Nucleus accumbens (tissue), 56 donors: ENCODE results near the gene NOS1AP.

Experiments used
- DNase-seq, 56 donors: peaks; one replicate each; lab custom pipeline; 2025; lab: John Stamatoyannopoulos, UW

Gene NOS1AP

GRCh38 chr1:162353702-162354101 is 284.2 kb downstream of the NOS1AP start:
- no peak for DNase-seq

GRCh38 chr1:162357681-162358266 is 288.3 kb downstream of the NOS1AP start:
- DNase-seq = no peak

DNA sequence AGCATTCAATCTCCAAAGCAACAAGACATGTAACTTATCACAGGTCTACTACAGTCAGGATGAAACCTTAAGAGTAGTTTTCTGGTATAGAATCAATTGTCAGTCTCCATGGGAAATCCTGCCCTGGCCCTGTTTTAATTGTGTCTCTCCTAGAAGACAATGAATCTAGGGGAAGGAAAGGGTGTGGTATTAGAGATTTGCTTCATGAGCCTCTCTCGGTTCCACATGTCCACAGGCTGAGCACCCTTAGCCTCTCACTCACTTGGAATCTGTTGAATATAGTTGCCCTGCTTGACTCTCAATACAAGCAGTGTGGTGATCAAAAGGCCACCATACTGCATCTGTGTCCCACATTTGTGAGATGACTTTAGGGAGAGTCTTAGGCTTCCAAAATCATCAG is 289.4 kb downstream of the NOS1AP start:
- no peak for DNase-seq

GRCh38 chr1:162359523-162360236 is 290.2 kb downstream of the NOS1AP start:
- no peak for DNase-seq

DNA sequence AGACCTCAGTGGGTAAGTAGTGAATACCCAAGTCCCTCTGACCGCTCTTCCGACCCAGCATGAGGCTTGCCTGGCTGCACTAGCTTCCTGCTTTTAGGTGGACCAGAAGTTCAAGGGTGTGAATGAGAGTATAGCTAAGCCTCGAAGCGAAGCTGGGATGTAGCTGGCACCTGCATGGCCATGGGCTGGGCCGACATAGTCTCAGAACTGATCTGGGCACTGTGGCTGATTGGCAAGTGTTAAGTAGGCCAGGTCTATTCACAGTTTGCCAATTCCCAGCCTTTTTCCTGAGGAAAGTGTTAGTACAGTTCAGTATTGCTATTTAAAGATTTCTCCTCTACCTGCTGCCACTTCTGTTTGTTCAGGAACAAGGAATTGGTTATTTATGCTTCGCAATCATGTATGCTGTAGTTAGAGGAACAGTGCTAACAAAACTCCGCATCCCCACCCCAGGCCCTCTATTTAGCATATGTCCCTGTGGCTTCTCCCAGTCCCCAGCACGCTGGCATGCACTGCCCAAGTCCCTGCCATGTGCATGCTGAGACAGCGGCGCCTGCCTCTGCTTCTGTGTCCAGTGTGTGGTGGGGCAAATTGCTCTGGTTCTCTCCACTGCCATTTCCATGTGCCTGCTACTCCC is 290.9 kb downstream of the NOS1AP start:
- no peak for DNase-seq

DNA sequence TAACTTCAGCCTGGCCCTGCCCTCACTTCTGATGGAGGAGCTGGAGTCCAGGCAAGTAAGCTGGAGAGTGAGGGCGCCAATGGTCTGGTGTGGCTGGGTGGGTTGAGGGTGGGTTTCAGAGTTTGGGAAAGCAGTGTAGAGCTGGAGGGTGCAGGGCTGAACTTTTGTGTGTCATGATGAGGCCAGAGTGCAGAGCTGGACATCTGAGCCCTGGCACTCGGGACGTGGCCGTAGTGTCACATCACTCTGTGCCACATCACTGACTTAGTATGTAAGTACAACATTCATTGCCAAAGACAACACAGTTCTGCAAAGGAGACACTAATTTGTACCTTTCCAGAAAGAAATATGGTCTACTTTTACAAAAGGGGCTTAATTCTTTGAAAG is 291.4 kb downstream of the NOS1AP start:
- no peak for DNase-seq

GRCh38 chr1:162361349-162361748 is 291.9 kb downstream of the NOS1AP start:
- DNase-seq = no peak

GRCh38 chr1:162363823-162364222 is 294.3 kb downstream of the NOS1AP start:
- no peak for DNase-seq

DNA sequence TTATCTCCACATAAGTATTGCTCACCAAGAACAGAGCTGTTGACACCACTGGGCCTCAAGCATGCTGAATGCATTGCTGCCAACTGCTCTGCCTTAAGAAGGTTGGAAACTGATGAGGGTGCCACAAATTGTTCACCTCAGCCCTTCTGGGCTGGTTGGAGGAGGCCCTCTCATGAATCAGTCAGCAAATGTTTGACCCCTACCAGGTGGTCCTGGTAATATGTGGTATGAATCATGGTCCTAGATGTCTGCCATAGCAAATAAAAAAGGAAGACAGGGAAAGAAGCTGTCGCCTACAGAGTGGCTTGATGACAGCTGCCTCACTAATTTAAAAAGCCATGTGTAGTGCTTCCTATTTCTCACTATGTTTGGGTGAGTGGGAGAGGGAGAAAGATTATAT is 295.0 kb downstream of the NOS1AP start:
- no peak for DNase-seq

DNA sequence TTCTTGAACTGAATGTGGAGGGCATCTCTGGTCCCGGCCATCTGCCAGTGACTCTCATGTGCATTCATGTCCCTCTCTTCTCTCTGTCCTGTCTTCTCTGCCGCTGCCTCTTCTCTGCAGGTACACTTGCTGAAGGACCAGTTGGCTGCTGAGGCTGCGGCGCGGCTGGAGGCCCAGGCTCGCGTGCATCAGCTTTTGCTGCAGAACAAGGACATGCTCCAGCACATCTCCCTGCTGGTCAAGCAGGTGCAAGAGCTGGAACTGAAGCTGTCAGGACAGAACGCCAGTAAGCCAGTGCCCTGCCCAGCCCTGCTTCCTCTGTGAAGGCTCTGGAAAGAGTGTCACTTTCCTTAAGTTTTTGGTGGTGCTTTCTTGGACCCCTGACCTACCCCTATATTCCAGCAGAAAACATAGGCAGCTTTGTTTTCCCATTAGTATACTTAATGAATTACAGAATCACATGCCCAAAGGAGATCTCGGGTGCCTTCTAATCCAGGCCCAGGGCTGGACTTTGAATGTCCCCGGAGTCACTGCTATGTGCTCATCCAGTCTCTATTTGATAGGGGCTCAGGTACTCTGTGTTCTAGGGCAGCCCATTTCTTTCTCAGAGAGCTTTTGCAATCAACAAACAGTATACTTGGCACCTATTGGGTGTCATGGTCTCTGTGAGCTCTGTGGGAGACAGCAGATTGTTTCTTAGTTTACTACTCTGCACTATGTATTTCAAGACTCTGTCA is 296.0 kb downstream of the NOS1AP start:
- no peak for DNase-seq

- no peak for DNase-seq
Observed at GRCh38 chr1:162366149-162366548, 296.7 kb downstream of the NOS1AP start.

DNA sequence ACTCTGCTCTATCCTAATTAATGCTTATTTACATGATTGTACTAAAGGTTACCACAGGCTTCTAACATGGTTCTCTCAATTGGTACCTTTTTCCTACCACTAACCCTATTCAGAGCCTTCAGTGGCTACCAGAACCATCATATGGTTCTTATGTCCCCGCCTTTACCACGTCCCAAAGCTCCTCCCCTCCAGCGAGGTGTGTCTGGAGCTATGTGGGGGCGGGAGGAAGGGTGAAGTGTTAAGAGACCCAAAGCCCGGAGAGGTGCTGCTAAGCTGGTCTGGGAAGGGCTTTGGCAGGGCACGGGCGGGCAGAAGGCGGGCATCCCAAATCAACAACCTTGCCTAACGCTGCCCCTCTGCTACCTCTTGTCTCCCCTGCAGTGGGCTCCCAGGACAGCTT is 297.2 kb downstream of the NOS1AP start:
- no peak for DNase-seq

DNA sequence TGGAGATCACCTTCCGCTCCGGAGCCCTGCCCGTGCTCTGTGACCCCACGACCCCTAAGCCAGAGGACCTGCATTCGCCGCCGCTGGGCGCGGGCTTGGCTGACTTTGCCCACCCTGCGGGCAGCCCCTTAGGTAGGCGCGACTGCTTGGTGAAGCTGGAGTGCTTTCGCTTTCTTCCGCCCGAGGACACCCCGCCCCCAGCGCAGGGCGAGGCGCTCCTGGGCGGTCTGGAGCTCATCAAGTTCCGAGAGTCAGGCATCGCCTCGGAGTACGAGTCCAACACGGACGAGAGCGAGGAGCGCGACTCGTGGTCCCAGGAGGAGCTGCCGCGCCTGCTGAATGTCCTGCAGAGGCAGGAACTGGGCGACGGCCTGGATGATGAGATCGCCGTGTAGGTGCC is 297.6 kb downstream of the NOS1AP start:
- no peak for DNase-seq

DNA sequence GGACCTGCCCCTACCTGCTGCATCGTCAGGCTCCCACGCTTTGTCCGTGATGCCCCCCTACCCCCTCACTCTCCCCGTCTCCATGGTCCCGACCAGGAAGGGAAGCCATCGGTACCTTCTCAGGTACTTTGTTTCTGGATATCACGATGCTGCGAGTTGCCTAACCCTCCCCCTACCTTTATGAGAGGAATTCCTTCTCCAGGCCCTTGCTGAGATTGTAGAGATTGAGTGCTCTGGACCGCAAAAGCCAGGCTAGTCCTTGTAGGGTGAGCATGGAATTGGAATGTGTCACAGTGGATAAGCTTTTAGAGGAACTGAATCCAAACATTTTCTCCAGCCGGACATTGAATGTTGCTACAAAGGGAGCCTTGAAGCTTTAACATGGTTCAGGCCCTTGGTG is 298.3 kb downstream of the NOS1AP start:
- no peak for DNase-seq

- no peak for DNase-seq
Observed at GRCh38 chr1:162368451-162368850, 299.0 kb downstream of the NOS1AP start.

DNA sequence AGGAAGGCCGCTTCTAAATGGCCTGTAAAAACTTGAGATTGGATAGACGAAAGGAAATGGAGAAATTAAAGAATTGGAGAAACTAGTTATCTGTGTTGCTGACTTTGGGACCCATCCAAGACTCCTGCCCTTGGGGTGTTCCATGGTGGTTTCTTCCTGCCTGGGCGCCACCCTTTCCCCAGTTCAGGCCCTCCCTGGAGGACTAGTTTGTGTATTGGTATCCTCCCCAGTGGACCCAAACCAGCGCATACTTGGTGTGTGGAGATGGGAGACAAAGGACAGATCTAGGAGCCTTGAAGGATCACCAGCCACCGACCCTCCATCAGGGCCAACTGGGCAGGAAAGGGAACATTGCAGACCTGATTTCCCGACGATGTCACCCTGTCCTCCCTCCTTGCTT is 300.1 kb downstream of the NOS1AP start:
- no peak for DNase-seq

- DNase-seq = no peak
Observed at GRCh38 chr1:162370161-162370560, 300.7 kb downstream of the NOS1AP start.

DNA sequence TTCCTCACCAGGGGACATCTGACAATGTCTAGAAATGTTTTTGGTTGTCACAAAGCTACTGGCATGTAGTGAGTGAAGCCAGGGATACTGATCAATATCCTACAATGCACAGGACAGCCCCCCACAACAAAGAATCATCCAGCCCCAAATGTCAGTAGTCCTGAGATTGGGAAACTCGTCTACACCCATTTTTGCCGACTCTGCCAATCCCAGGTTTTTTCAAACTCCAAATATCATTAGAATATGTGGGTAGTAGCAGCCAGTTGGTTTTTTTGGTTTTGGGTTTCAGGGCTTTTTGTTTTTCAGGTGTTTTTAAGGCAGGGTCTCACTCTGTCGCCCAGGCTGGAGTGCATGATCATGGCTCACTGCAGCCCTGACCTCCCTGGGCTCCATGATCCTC is 301.2 kb downstream of the NOS1AP start:
- DNase-seq = no peak

DNA sequence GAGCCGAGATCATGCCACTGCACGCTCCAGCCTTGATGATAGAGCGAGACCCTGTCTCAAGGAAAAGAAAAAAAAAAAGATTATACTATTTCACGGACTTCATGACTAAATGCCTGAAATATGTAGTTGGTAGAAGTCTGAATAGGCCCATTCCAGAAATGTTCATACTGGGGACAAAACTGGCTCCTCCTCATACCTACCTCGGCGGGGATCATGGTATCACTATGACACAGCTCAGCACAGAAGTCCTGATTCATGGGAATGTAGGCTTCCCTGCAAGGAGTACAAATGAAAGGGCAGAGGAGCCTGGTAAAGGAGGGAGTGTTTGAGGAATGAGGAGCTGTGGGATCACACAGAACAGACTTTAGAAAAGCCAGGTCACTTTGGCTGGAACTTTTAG is 302.1 kb downstream of the NOS1AP start:
- DNase-seq = no peak

DNA sequence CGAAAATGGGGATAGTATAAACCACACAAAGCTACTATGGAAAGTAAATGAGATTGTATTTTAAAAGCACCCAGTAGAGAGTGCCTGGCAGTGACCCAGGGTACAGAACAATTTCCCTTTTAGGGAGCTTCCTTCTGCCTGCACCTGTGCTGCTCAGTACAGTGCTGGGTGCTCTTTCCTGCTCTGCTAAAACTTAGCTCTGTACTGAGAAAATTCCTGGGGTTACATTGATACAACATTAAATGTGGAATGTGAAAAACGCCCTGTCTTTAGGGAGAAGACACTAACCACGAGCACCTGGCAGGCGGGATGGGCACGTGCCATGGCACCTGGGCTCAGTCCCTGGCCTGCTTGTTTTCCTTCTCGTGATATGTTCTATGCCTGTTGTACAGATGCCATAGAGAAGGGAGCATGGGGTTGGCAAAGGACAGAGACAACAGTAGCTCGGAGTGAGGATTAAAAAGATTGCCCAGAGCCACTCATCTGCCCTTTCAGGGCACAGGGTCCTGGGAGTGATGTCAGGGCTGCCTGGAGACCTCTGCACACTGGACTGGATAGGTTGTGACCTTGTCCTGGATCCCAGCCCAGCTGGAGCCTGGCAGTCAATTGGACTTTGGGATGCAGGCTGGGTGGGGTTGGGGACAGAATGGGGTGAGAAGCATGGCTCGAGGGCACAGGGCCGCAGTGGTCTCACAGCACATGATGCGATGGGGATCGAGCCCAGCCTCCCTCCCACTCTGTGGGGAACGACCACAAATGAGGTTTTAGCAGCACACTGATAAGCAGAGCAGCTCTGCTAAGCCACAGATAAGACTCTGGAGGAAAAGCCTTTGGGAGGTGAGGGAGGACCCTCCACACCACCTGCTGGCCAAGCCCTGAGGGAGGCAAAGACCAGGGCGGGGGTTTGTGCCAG is 302.9 kb downstream of the NOS1AP start:
- no peak for DNase-seq

DNA sequence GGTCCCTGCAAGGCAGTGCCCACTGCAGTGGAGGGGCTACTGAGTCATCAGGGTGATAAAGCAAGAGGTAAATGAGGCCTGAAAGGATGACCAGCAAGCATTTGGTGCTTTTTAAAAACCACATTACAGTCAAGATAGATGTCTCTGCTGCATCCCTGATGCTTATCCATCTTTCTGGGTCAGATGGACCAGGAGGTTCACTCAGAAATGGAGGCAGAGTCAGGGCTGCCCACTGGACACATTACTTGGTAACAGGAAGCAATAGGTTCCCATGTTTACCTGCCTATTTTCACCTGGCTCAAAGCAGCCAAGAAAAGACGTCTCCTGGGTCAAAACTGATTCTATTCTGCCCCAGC is 303.6 kb downstream of the NOS1AP start:
- DNase-seq = no peak
